A673 (cell line): ENCODE measurements around the gene HSF5. TPM values are rescaled to one million over a fixed set of nuclear protein-coding genes. Genes with fewer than 3 reads are reported as not detected.

Experiments used
- BruUV-seq: library from RNA; stranded (reverse); fragments of 400-500 nt; replicated peaks from 2 replicates; lab custom pipeline; 2021; lab: Mats Ljungman, UMichigan
- CTCF ChIA-PET: fragments of 300-600 bp; sonication (Branson Sonifier 250); formaldehyde crosslinking; loops from one replicate; lab custom pipeline; 2022; ENCODE audit warnings: antibody characterized with exemption; lab: Charles Lee
- POLR2A ChIA-PET: fragments of 300-600 bp; sonication (Branson Sonifier 250); formaldehyde crosslinking; loops from one replicate; lab custom pipeline; 2022; ENCODE audit warnings: antibody characterized with exemption; ENCODE audit not compliant: low non-redundant PET; lab: Charles Lee
- DNase-seq: peaks from one replicate; pipeline ENCODE4 v3.0.0-alpha.2; 2015; ENCODE audit warnings: low spot score
- H3K27ac ChIP-seq: fragments of 200-600 bp; sonication (generic); 2 replicates; pipeline ENCODE4 v1.5.1; 2016; ENCODE audit warnings: mixed run types, low read depth, mild to moderate bottlenecking, mixed read lengths, antibody characterized with exemption, low read length; ENCODE audit not compliant: poor library complexity, severe bottlenecking
- H3K27me3 ChIP-seq: fragments of 200-600 bp; sonication (generic); replicated peaks from 2 replicates; pipeline ENCODE4 v1.6.1; 2017; ENCODE audit warnings: mixed run types, low read depth, mild to moderate bottlenecking, mixed read lengths, antibody characterized with exemption, low read length; ENCODE audit not compliant: insufficient read depth, poor library complexity
- H3K36me3 ChIP-seq: fragments of 200-600 bp; sonication (generic); 2 replicates; pipeline ENCODE4 v1.6.1; 2016; ENCODE audit warnings: mixed run types, mild to moderate bottlenecking, mixed read lengths, antibody characterized with exemption, low read length; ENCODE audit not compliant: insufficient read depth, poor library complexity, severe bottlenecking
- H3K4me1 ChIP-seq: fragments of 200-600 bp; sonication (generic); 2 replicates; pipeline ENCODE4 v1.6.1; 2017; ENCODE audit warnings: mixed run types, mild to moderate bottlenecking, mixed read lengths, antibody characterized with exemption, low read length; ENCODE audit not compliant: insufficient read depth, poor library complexity, severe bottlenecking
- H3K4me3 ChIP-seq: fragments of 200-600 bp; sonication (generic); 2 replicates; pipeline ENCODE4 v1.5.1; 2016; ENCODE audit warnings: low read depth, mixed run types, mild to moderate bottlenecking, mixed read lengths, low read length; ENCODE audit not compliant: poor library complexity, severe bottlenecking
- H3K9me3 ChIP-seq: fragments of 200-600 bp; sonication (generic); 2 replicates; pipeline ENCODE4 v1.6.1; 2016; ENCODE audit warnings: mixed run types, low read depth, mild to moderate bottlenecking, mixed read lengths, antibody characterized with exemption, low read length; ENCODE audit not compliant: poor library complexity, severe bottlenecking
- EZH2 ChIP-seq: fragments of 200-600 bp; sonication (generic); IDR thresholded peaks from 2 replicates; pipeline ENCODE4 v1.6.1; 2017; ENCODE audit warnings: borderline replicate concordance, low read depth, mild to moderate bottlenecking, mixed read lengths, antibody characterized with exemption, low read length; ENCODE audit not compliant: poor library complexity, severe bottlenecking
- intact Hi-C: fragments of 100-400 bp; cut with micrococcal nuclease; formaldehyde crosslinking; loops from one replicate; pipeline ENCODE4 v1.10.0; 2022; ENCODE audit not compliant: unreplicated experiment
- total RNA-seq: library from RNA; stranded (reverse); gene quantifications from 2 replicates; pipeline ENCODE4 v1.2.3, GENCODE V29; 2021
- TF ChIP-seq, protein P1 (sequence below): fragments of 300-800, 200-600 bp; sonication (generic); conservative IDR thresholded peaks from 2 replicates; pipeline ENCODE4 v1.5.1; 2017; ENCODE audit warnings: low read depth, mild to moderate bottlenecking, antibody characterized with exemption, low read length, moderate library complexity, mixed read lengths

The HSF5 gene
- total RNA-seq, 1 experiment from 2014 or later: 0.06 TPM

DNA sequence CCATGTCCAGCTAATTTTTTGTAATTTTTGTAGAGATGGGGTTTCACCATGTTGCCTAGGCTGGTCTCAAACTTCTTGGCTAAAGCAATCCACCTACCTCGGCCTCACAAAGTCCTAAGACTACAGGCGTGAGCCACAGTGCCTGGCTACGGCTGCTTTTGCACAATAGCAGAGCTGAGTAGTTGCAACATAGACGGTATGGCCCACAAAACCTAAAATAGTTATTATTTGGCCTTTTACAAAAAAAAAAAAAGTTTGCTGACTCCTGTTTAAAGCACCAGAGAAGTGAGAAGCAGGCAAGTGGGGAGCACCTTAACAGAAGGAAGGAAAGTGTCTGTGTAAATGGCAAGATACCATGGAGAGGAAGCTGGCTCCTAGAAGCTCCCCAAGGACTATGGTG is 5.3 kb upstream of the HSF5 start:
- H3K27me3 ChIP-seq: no peaks in the 10 kb centered on the region
- no peak overlapping the region for H3K27ac ChIP-seq
- intact Hi-C loops: no loop called here
- ChIA-PET POLR2A (no interaction called here), CTCF (no interaction called here)
- H3K4me3 ChIP-seq: no peak overlapping the region
- H3K4me1 ChIP-seq: no peaks in the 10 kb centered on the region
- peaks cover 90% of the 10 kb centered on the region for H3K36me3 ChIP-seq
- TF ChIP-seq, protein P1, sequence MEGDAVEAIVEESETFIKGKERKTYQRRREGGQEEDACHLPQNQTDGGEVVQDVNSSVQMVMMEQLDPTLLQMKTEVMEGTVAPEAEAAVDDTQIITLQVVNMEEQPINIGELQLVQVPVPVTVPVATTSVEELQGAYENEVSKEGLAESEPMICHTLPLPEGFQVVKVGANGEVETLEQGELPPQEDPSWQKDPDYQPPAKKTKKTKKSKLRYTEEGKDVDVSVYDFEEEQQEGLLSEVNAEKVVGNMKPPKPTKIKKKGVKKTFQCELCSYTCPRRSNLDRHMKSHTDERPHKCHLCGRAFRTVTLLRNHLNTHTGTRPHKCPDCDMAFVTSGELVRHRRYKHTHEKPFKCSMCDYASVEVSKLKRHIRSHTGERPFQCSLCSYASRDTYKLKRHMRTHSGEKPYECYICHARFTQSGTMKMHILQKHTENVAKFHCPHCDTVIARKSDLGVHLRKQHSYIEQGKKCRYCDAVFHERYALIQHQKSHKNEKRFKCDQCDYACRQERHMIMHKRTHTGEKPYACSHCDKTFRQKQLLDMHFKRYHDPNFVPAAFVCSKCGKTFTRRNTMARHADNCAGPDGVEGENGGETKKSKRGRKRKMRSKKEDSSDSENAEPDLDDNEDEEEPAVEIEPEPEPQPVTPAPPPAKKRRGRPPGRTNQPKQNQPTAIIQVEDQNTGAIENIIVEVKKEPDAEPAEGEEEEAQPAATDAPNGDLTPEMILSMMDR: no peak
- TF ChIP-seq EZH2: no peak
- BruUV-seq: no TSS peak
- no peaks in the 10 kb centered on the region for H3K9me3 ChIP-seq
- no peak for DNase-seq

DNA sequence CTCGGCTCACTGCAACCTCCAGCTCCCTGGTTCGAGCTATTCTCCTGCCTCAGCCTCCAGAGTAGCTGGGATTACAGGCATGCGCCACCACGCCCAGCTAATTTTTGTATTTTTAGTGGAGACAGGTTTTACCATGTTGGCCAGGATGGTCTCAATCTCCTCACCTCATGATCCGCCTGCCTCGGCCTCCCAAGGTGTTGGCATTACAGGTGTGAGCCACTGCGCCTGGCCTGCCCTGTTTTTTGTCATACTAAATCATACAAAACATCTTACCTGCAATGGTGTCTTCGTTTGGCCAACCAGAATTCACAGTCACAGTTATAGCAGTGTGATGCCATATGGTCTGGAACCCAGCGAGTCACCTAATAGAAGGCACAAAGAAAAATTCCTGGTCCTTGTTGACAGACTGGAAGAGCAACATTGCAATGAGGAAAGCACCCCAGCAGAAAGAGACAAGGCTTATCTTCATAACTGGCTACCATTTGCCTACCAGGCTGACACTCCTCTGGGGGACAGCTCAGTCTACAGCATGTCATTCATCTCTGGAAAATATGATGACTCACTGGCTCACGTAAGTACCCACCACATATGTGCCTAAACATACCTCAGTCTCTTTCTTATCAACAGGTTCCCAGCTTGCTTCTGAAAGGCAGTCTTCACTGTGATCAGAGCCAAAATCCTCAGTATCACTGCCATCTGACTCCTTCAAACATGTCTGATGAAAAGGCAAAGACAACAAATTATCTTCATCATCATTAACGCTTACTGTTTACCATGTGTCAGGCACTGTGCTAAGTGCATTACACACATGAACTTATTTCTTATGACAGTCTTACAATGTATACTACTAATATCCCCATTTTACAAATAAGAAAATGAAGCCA is 4.3 kb upstream of the HSF5 start:
- POLR2A ChIA-PET: no interaction called here

DNA sequence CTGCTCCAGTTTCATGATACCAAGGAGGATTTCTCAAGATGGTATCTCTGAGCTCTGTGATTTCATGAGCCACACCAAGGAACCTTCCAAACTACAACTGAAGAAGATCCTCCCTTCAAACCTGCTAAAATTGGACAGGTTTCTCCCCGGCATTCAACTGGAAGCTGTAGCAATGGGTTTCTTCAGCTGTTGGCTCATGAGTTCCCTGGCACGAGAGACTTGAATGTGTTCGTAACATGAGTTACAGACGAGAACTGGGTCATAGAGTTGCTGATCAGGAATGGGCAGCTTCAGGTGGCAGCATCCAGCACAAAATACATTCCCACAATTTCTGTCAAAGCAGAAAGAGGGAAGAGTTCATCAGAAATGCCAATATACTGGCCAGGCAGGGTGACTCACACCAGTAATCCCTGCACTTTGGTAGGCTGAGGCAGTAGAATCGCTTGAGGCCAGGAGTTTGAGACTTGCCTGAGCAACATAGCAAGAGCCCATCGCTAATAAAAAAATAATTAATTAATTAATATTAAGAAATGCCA is 3.4 kb upstream of the HSF5 start:
- H3K4me3 ChIP-seq: no peak overlapping the region
- no peak overlapping the region for H3K27ac ChIP-seq
- H3K4me1 ChIP-seq: no peaks in the 10 kb centered on the region
- TF ChIP-seq, protein P1: no peak
- no peak for TF ChIP-seq EZH2
- H3K9me3 ChIP-seq: no peaks in the 10 kb centered on the region
- H3K36me3 ChIP-seq: peaks cover 76% of the 10 kb centered on the region
- intact Hi-C loops: no loop called here
- H3K27me3 ChIP-seq: no peaks in the 10 kb centered on the region
- CTCF ChIA-PET: no interaction called here
- POLR2A ChIA-PET: no interaction called here
- DNase-seq: no peak
- no TSS peak for BruUV-seq

More for the DNA sequence above, 4.3 kb upstream of the HSF5 start:
- Histone ChIP-seq H3K36me3 (peaks cover 85% of the 10 kb centered on the region), H3K4me3 (no peak overlapping the region), H3K4me1 (no peaks in the 10 kb centered on the region), H3K27me3 (no peaks in the 10 kb centered on the region), H3K9me3 (no peaks in the 10 kb centered on the region), H3K27ac (no peak overlapping the region)
- DNase-seq: no peak
- TF ChIP-seq, protein P1: no peak
- no peak for TF ChIP-seq EZH2
- no TSS peak for BruUV-seq
- CTCF ChIA-PET: no interaction called here
- intact Hi-C loops: no loop called here
